CD14-positive monocyte (primary cell): ENCODE data around the gene CKM. TPM values are rescaled to one million over a fixed set of nuclear protein-coding genes. Genes with fewer than 3 reads are reported as not detected.

Experiments used
- DNase-seq, 3 donors: peaks; one replicate each; pipeline ENCODE4 v3.0.0-alpha.2; 2011 to 2022
- H2AFZ ChIP-seq: 2 replicates; pipeline ENCODE4 v1.6.0; 2012; ENCODE audit warnings: mild to moderate bottlenecking, low read depth, low read length, inconsistent platforms; ENCODE audit not compliant: insufficient read depth, poor library complexity, severe bottlenecking
- H3K27ac ChIP-seq, 2 donors: 1 replicate in 1 of 2; 2 replicates in 1 of 2; pipeline ENCODE4 v1.5.1; 2012 to 2013; ENCODE audit warnings: low read length in 2 of 2, control low read depth in 1 of 2, inconsistent platforms in 1 of 2, low read depth in 1 of 2, mild to moderate bottlenecking in 1 of 2
- H3K27me3 ChIP-seq, 2 donors: one replicate each; pipeline versions ENCODE4 v1.6.0 to v1.6.1; 2011 to 2013; ENCODE audit warnings: low read length in 2 of 2; ENCODE audit not compliant: control insufficient read depth in 2 of 2, insufficient read depth in 2 of 2
- H3K36me3 ChIP-seq, 2 donors: replicated peaks in 1 of 2; 1 replicate in 1 of 2; 2 replicates in 1 of 2; pipeline versions ENCODE4 v1.5.1 to v1.6.1; 2012 to 2013; ENCODE audit warnings: low read length in 2 of 2, control low read depth in 1 of 2, inconsistent platforms in 1 of 2, mild to moderate bottlenecking in 1 of 2; ENCODE audit not compliant: insufficient read depth in 2 of 2, control insufficient read depth in 1 of 2
- H3K4me1 ChIP-seq, 2 donors: 1 replicate in 1 of 2; 2 replicates in 1 of 2; pipeline versions ENCODE4 v1.5.1 to v1.6.1; 2012 to 2013; ENCODE audit warnings: low read length in 2 of 2, control low read depth in 1 of 2, inconsistent platforms in 1 of 2, mild to moderate bottlenecking in 1 of 2, moderate library complexity in 1 of 2; ENCODE audit not compliant: insufficient read depth in 2 of 2, control insufficient read depth in 1 of 2
- H3K4me2 ChIP-seq: replicated peaks from 2 replicates; pipeline ENCODE3; 2012; ENCODE audit warnings: low read length, moderate library complexity, mild to moderate bottlenecking; ENCODE audit not compliant: poor library complexity, severe bottlenecking; ENCODE audit errors: extremely low read depth
- H3K4me3 ChIP-seq, 3 experiments: fragments of 200-600 bp in 1 of 3; sonication (generic) in 1 of 3; replicated peaks in 1 of 3; 1 replicate in 2 of 3; 2 replicates in 1 of 3; pipeline ENCODE4 v1.5.1; 2011 to 2013; ENCODE audit warnings: low read length in 3 of 3, mild to moderate bottlenecking in 3 of 3, control low read depth in 2 of 3, low read depth in 2 of 3, inconsistent platforms in 1 of 3, moderate library complexity in 1 of 3
- H3K79me2 ChIP-seq: 2 replicates; pipeline ENCODE4 v1.6.0; 2012; ENCODE audit warnings: mild to moderate bottlenecking, control low read depth, inconsistent platforms, low read length, moderate library complexity; ENCODE audit not compliant: insufficient read depth
- H3K9ac ChIP-seq: 2 replicates; pipeline ENCODE4 v1.6.0; 2017; ENCODE audit warnings: low read length, mild to moderate bottlenecking; ENCODE audit not compliant: insufficient read depth, poor library complexity, severe bottlenecking
- H3K9me3 ChIP-seq, 2 donors: replicated peaks in 1 of 2; 1 replicate in 1 of 2; 2 replicates in 1 of 2; pipeline versions ENCODE4 v1.5.1 to v1.6.1; 2012 to 2013; ENCODE audit warnings: low read length in 2 of 2, control low read depth in 1 of 2; ENCODE audit not compliant: control insufficient read depth in 1 of 2, insufficient read depth in 1 of 2
- H4K20me1 ChIP-seq: 2 replicates; pipeline ENCODE4 v1.6.0; 2012; ENCODE audit warnings: mild to moderate bottlenecking, low read length, control low read depth, moderate library complexity; ENCODE audit not compliant: insufficient read depth
- H3K27ac Mint-ChIP-seq, 7 donors: one replicate each; pipeline ENCODE4 v1.8.0; 2020; ENCODE audit warnings: mild to moderate bottlenecking in 7 of 7, mixed read lengths in 7 of 7, moderate library complexity in 6 of 7, inconsistent platforms in 2 of 7
- H3K27me3 Mint-ChIP-seq, 3 donors: one replicate each; pipeline ENCODE4 v1.8.0; 2021 to 2022; ENCODE audit warnings: low read depth in 3 of 3, mild to moderate bottlenecking in 3 of 3, mixed read lengths in 3 of 3, moderate library complexity in 3 of 3, inconsistent platforms in 1 of 3
- H3K36me3 Mint-ChIP-seq, 2 donors: one replicate each; pipeline ENCODE4 v1.8.0; 2020; ENCODE audit warnings: mixed read lengths in 2 of 2, inconsistent platforms in 1 of 2, mild to moderate bottlenecking in 1 of 2
- H3K4me1 Mint-ChIP-seq: one replicate; pipeline ENCODE4 v1.8.0; 2020; ENCODE audit warnings: mild to moderate bottlenecking, mixed read lengths
- H3K4me3 Mint-ChIP-seq, 2 donors: one replicate each; pipeline ENCODE4 v1.8.0; 2020; ENCODE audit warnings: mild to moderate bottlenecking in 2 of 2, mixed read lengths in 2 of 2, moderate library complexity in 1 of 2
- H3K9me3 Mint-ChIP-seq, 7 donors: one replicate each; pipeline ENCODE4 v1.8.0; 2020 to 2022; ENCODE audit warnings: mixed read lengths in 7 of 7, mild to moderate bottlenecking in 6 of 7, moderate library complexity in 6 of 7, inconsistent platforms in 2 of 7
- WGBS: methylation state at CpG from one replicate; pipeline ENCODE4 v1.1.5; 2013; ENCODE audit warnings: missing lambda C conversion rate; ENCODE audit not compliant: insufficient coverage; 5-methylcytosine and 5-hydroxymethylcytosine counted together
- intact Hi-C, 2 donors: fragments of 100-400 bp; cut with micrococcal nuclease; formaldehyde crosslinking; loops; one replicate each; pipeline versions ENCODE4 v1.15.0 to v1.15.1; 2023
- polyA plus RNA-seq, 3 donors: library from polyadenylated mRNA; depleted of rRNA in 1 of 3; unstranded in 2 of 3; stranded (reverse) in 1 of 3; fragments of 300-500 nt in 2 of 3; fragments of >200 nt in 1 of 3; fragmentation: Illumina TruSeq in 2 of 3; gene quantifications; 1 replicate in 2 of 3; 2 replicates in 1 of 3; pipeline ENCODE4 v1.2.3, GENCODE V29; 2012 to 2021
- TF ChIP-seq, protein P1 (sequence below): fragments of 200-600 bp; IDR thresholded peaks from one replicate; pipeline ENCODE4 v1.8.0; 2022; ENCODE audit warnings: antibody characterized with exemption, mild to moderate bottlenecking

CKM gene
- polyA plus RNA-seq, 3 donors = 0.17 to 0.50 (median 0.24) TPM

DNA sequence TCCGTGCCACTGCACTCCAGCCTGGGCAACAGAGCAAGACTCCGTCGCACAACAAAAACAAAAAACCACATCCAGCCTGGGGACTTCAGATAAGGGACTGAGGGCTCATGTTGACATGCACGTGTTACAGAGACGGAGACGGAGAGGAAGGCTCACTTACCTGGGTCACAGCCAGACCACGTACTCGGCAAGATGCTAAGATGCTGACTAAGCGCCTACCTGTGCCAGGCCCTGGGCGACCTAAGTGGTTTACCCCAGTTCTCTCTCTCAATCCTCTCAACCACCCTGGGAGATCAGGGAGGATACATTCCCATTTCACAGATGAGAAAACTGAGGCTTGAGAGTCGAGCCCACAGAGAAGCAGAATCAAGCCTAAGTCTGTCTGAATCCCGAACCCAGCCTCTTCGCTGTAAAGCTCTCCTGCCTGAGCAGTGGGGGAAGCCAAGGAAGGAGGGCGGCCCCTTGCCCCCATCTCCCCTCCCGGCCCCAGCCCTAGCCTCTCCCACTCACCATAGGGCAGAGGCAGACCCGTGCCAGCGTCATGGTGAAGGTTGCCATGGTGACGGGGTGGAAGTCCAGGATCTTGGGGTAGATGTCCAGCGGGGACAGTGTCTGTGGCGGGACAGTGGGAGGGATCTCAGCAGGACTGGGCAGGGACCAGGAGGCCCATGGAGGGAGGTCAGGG is 34.2 kb upstream of the CKM start:
- Mint-ChIP-seq H3K4me1 (no peaks in the 10 kb centered on the region), H3K27ac (peak overlapping the region in 2 of 7 donors; percentile 0 to 3), H3K27me3 (no peaks in the 10 kb centered on the region), H3K4me3 (no peak overlapping the region), H3K36me3 (peaks cover 60 to 86% of the 10 kb centered on the region in 2 donors), H3K9me3 (peaks cover 0 to 3% (median 0%) of the 10 kb centered on the region in 7 donors)
- no peak for DNase-seq
- TF ChIP-seq, protein P1, sequence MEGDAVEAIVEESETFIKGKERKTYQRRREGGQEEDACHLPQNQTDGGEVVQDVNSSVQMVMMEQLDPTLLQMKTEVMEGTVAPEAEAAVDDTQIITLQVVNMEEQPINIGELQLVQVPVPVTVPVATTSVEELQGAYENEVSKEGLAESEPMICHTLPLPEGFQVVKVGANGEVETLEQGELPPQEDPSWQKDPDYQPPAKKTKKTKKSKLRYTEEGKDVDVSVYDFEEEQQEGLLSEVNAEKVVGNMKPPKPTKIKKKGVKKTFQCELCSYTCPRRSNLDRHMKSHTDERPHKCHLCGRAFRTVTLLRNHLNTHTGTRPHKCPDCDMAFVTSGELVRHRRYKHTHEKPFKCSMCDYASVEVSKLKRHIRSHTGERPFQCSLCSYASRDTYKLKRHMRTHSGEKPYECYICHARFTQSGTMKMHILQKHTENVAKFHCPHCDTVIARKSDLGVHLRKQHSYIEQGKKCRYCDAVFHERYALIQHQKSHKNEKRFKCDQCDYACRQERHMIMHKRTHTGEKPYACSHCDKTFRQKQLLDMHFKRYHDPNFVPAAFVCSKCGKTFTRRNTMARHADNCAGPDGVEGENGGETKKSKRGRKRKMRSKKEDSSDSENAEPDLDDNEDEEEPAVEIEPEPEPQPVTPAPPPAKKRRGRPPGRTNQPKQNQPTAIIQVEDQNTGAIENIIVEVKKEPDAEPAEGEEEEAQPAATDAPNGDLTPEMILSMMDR = no peak
- no peak overlapping the region for H3K4me2 ChIP-seq
- H3K36me3 ChIP-seq = peaks cover 34 to 79% of the 10 kb centered on the region in 2 donors
- H4K20me1 ChIP-seq = no peaks in the 10 kb centered on the region
- intact Hi-C loops = no loop called here
- H3K27me3 ChIP-seq = no peaks in the 10 kb centered on the region
- no peaks in the 10 kb centered on the region for H3K9me3 ChIP-seq
- 97% methylated on average over 11 of the region's 20 CpGs for WGBS
- no peak overlapping the region for H3K9ac ChIP-seq
- no peak overlapping the region for H3K27ac ChIP-seq
- no peak overlapping the region for H3K4me3 ChIP-seq
- H3K4me1 ChIP-seq = no peaks in the 10 kb centered on the region
- H2AFZ ChIP-seq = no peak overlapping the region
- no peaks in the 10 kb centered on the region for H3K79me2 ChIP-seq

DNA sequence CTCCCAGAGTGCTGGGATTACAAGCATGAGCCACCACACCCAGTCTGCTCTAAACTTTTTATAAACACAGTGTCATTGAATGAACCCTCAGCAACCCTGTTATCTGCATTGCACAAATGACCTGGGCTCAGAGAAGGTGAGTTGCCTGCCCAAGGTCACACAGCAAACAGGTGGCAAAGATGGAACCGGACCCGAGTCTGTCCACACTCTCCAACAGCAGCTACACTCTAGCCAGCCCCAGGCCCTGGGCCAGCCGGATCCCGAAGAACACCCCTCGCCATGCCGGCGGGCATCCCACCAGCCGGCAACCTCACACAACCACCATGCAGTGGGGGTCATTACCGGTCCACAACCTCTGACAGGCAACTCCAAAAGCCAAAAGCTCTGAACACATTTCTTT is 33.2 kb upstream of the CKM start:
- Histone ChIP-seq H3K4me2 (no peak overlapping the region), H3K9me3 (no peaks in the 10 kb centered on the region), H3K4me3 (no peak overlapping the region), H4K20me1 (no peaks in the 10 kb centered on the region), H3K4me1 (no peaks in the 10 kb centered on the region), H3K79me2 (no peaks in the 10 kb centered on the region), H3K36me3 (peaks cover 31 to 79% of the 10 kb centered on the region in 2 donors), H2AFZ (no peak overlapping the region), H3K27ac (no peak overlapping the region), H3K9ac (no peak overlapping the region), H3K27me3 (no peaks in the 10 kb centered on the region)
- TF ChIP-seq, protein P1 = no peak
- no peak overlapping the region for H3K4me3 Mint-ChIP-seq
- peaks cover 58 to 86% of the 10 kb centered on the region in 2 donors for H3K36me3 Mint-ChIP-seq
- H3K27ac Mint-ChIP-seq = peak overlapping the region in 1 of 7 donors; percentile 46
- H3K9me3 Mint-ChIP-seq = peaks cover 0 to 3% (median 0%) of the 10 kb centered on the region in 7 donors
- H3K27me3 Mint-ChIP-seq = no peaks in the 10 kb centered on the region
- no peaks in the 10 kb centered on the region for H3K4me1 Mint-ChIP-seq
- WGBS = 98% methylated on average over 9 of the region's 9 CpGs
- intact Hi-C loops = no loop called here
- DNase-seq = no peak
